ENCODE results near the gene NECAP2.

The NECAP2 gene

DNA sequence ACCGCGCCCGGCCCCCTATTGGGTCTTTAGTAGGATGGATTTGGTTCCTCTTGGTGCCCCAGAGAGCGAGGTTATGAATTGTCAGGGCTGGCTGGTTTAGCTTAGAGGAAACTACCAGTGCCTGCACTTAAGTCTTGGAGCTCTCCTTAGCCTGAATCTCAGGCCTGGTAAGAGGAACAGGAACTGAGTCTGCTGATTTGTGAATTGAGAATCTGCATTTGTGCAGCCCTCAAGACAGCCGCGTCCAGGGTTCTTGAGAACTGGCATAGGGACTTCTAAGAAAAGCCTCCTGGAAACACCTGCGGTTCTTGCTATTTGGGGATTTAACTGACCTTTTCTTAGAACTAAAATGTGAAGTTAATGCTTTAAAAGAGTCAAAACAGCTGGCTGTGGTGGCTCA lies 1.7 kb downstream of the NECAP2 start:
- ATAC-seq: no peak
- no peak for TF ChIP-seq OSR1 (CRISPR knock-in tag; IDR thresholded peaks at IDR 0.05)
- TF ChIP-seq CSDC2 (CRISPR knock-in tag; IDR thresholded peaks at IDR 0.05): no peak
- no peak for TF ChIP-seq ZNF70 (CRISPR knock-in tag; IDR thresholded peaks at IDR 0.05)
- TF ChIP-seq RARB (CRISPR knock-in tag; IDR thresholded peaks at IDR 0.05): no peak
- no peak for TF ChIP-seq ZNF565 (CRISPR knock-in tag; conservative IDR thresholded peaks at IDR 0.05; ENCODE audit: low read depth)
- no peak for TF ChIP-seq ZFP30 (CRISPR knock-in tag; IDR thresholded peaks at IDR 0.05)
- TF ChIP-seq ESRRG (CRISPR knock-in tag; IDR thresholded peaks at IDR 0.05): no peak
- no peak for TF ChIP-seq PATZ1 (CRISPR knock-in tag; IDR thresholded peaks at IDR 0.05; ENCODE audit: borderline replicate concordance)

GRCh38 chr1:16442941-16443340 lies 2.4 kb downstream of the NECAP2 start:
- no peak for ATAC-seq
- TF ChIP-seq CSRNP3 (CRISPR knock-in tag; IDR thresholded peaks at IDR 0.05): no peak

- no peak for ATAC-seq
- TF ChIP-seq ZFP30 (CRISPR knock-in tag; IDR thresholded peaks at IDR 0.05) (no peak), ZC3H10 (CRISPR knock-in tag; IDR thresholded peaks at IDR 0.05) (no peak), TOX (CRISPR knock-in tag; IDR thresholded peaks at IDR 0.05; ENCODE audit: borderline replicate concordance) (no peak), SNAI2 (CRISPR knock-in tag; IDR thresholded peaks at IDR 0.05) (no peak), ESRRG (CRISPR knock-in tag; IDR thresholded peaks at IDR 0.05) (no peak)
Measured at GRCh38 chr1:16443975-16444770, 3.6 kb downstream of the NECAP2 start.

GRCh38 chr1:16445052-16445451 lies 4.5 kb downstream of the NECAP2 start:
- TF ChIP-seq ZC3H10 (CRISPR knock-in tag; IDR thresholded peaks at IDR 0.05): no peak
- no peak for TF ChIP-seq ZNF70 (CRISPR knock-in tag; IDR thresholded peaks at IDR 0.05)
- TF ChIP-seq ZNF8 (CRISPR knock-in tag; IDR thresholded peaks at IDR 0.05): no peak
- no peak for TF ChIP-seq ZFP3 (CRISPR knock-in tag; IDR thresholded peaks at IDR 0.05)
- no peak for TF ChIP-seq TCF4 (CRISPR knock-in tag; IDR thresholded peaks at IDR 0.05; ENCODE audit: borderline replicate concordance)
- no peak for TF ChIP-seq TSHZ2 (CRISPR knock-in tag; IDR thresholded peaks at IDR 0.05)
- TF ChIP-seq GLIS3 (CRISPR knock-in tag; IDR thresholded peaks at IDR 0.05): no peak
- TF ChIP-seq ARNTL (CRISPR knock-in tag; IDR thresholded peaks at IDR 0.05; ENCODE audit: borderline replicate concordance, low read depth): no peak
- TF ChIP-seq RARB (CRISPR knock-in tag; IDR thresholded peaks at IDR 0.05): no peak
- no peak for TF ChIP-seq CSRNP3 (CRISPR knock-in tag; IDR thresholded peaks at IDR 0.05)
- TF ChIP-seq ZFP30 (CRISPR knock-in tag; IDR thresholded peaks at IDR 0.05): no peak
- TF ChIP-seq SNAI2 (CRISPR knock-in tag; IDR thresholded peaks at IDR 0.05): no peak
- no peak for TF ChIP-seq ESRRG (CRISPR knock-in tag; IDR thresholded peaks at IDR 0.05)
- no peak for TF ChIP-seq TOX (CRISPR knock-in tag; IDR thresholded peaks at IDR 0.05; ENCODE audit: borderline replicate concordance)
- no peak for TF ChIP-seq OSR1 (CRISPR knock-in tag; IDR thresholded peaks at IDR 0.05)
- TF ChIP-seq CSDC2 (CRISPR knock-in tag; IDR thresholded peaks at IDR 0.05): no peak
- ATAC-seq: no peak

Measured in SK-N-SH treated with all-trans-retinoic acid at 6 μM for 48 hours (cell line).